Upper lobe of left lung (tissue), 4 donors: ENCODE results near the gene ACOXL.

ENCODE experiments used
- POLR2A ChIP-seq, 4 donors: fragments of 450-650 bp; IDR thresholded peaks; one replicate each; pipeline ENCODE4 v1.5.1; 2016 to 2017; ENCODE audit warnings: antibody characterized with exemption in 4 of 4, mild to moderate bottlenecking in 2 of 4
- POLR2AphosphoS5 ChIP-seq, 2 donors: sonication (generic); formaldehyde crosslinking; IDR thresholded peaks; one replicate each; pipeline ENCODE4 v1.5.1; 2017; ENCODE audit warnings: antibody characterized with exemption in 2 of 2
- TF ChIP-seq, protein P1 (sequence below), 6 experiments: fragments of 450-650 bp in 4 of 6; fragments of 200-600 bp in 2 of 6; sonication (generic) in 2 of 6; IDR thresholded peaks; one replicate each; pipeline ENCODE4 v1.5.1; 2016 to 2019; ENCODE audit warnings: antibody characterized with exemption in 6 of 6

DNA sequence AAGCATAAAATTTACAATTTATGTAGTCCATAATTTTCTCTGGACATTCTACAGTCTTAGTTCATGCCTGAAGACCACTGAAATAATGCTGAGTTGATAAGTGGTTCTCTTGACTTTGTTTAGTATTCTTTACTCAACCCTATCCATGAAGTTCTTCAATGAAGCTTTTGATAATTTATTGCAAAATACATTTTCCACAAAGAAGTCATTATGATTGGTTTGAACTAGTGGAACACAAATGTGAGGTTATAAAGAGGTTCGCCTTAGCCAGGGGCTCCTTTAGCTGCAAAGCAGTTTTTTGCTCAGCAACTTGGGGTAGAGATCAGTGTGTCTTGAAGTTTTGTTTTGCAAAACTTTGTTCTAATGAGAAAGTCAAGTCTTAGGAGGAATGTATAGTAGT lies 394.2 kb downstream of the ACOXL start:
- no peak for TF ChIP-seq POLR2A (IDR thresholded peaks at IDR 0.05)
- TF ChIP-seq, protein P1, sequence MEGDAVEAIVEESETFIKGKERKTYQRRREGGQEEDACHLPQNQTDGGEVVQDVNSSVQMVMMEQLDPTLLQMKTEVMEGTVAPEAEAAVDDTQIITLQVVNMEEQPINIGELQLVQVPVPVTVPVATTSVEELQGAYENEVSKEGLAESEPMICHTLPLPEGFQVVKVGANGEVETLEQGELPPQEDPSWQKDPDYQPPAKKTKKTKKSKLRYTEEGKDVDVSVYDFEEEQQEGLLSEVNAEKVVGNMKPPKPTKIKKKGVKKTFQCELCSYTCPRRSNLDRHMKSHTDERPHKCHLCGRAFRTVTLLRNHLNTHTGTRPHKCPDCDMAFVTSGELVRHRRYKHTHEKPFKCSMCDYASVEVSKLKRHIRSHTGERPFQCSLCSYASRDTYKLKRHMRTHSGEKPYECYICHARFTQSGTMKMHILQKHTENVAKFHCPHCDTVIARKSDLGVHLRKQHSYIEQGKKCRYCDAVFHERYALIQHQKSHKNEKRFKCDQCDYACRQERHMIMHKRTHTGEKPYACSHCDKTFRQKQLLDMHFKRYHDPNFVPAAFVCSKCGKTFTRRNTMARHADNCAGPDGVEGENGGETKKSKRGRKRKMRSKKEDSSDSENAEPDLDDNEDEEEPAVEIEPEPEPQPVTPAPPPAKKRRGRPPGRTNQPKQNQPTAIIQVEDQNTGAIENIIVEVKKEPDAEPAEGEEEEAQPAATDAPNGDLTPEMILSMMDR (IDR thresholded peaks at IDR 0.05) = no peak
- TF ChIP-seq POLR2AphosphoS5 (IDR thresholded peaks at IDR 0.05) = no peak
